ENCODE results near the gene DOCK7.

GRCh38 chr1:62687421-62687902 lies 724 bp downstream of the DOCK7 start:
- TF ChIP-seq SIN3A (IDR thresholded peaks at IDR 0.05; ENCODE audit: borderline replicate concordance, insufficient read depth, low read length) (no peak), TAF1 (IDR thresholded peaks at IDR 0.05; ENCODE audit: borderline replicate concordance, insufficient read depth, low read length) (no peak), REST (IDR thresholded peaks at IDR 0.05; ENCODE audit: insufficient read depth in 1 of 2, low read depth in 2 of 2, low read length in 2 of 2) (no peak), POLR2AphosphoS5 (IDR thresholded peaks at IDR 0.05; ENCODE audit: low read depth, low read length) (no peak)

Measured in PFSK-1 (cell line).